Endothelial cell of umbilical vein (primary cell): ENCODE measurements around the gene CH25H. TPM values are rescaled to one million over a fixed set of nuclear protein-coding genes. Genes with fewer than 3 reads are reported as not detected.
A peak's percentile ranks its signal among the peaks of the same experiment; 100 is the strongest.

Experiments used
- BruUV-seq: library from RNA; stranded (reverse); fragments of 400-500 nt; replicated peaks from 2 replicates; lab custom pipeline; 2021; lab: Mats Ljungman, UMichigan
- CTCF ChIA-PET: fragments of 300-600, 350-600 bp; sonication (Branson Sonifier 250); formaldehyde crosslinking; loops from one replicate; lab custom pipeline; 2021; ENCODE audit warnings: antibody characterized with exemption, inconsistent platforms; lab: Charles Lee
- POLR2A ChIA-PET: fragments of 300-600, 350-600 bp; sonication (Branson Sonifier 250); formaldehyde crosslinking; loops from one replicate; lab custom pipeline; 2021; ENCODE audit warnings: antibody characterized with exemption, inconsistent platforms; lab: Charles Lee
- DNase-seq: peaks from one replicate; pipeline ENCODE4 v3.0.0-alpha.2; 2011; ENCODE audit warnings: low read depth, low spot score
- FAIRE-seq: peaks from 2 replicates; lab custom pipeline; 2011; peaks lifted over from hg19 to GRCh38; lab: Jason Lieb, UNC
- H2AFZ ChIP-seq: 2 replicates; pipeline ENCODE4 v1.6.0; 2012; ENCODE audit warnings: low read depth, low read length, control low read depth, inconsistent platforms
- H3K27ac ChIP-seq: 2 replicates; pipeline ENCODE4 v1.5.1; 2011; ENCODE audit warnings: low read depth, mild to moderate bottlenecking, control low read depth, low read length, moderate library complexity; ENCODE audit not compliant: insufficient read depth
- H3K27me3 ChIP-seq, 2 experiments: 2 replicates each; pipeline versions ENCODE4 v1.6.0 to v1.6.1; 2011; ENCODE audit warnings: low read length in 2 of 2, mixed read lengths in 1 of 2; ENCODE audit not compliant: control insufficient read depth in 2 of 2, insufficient read depth in 2 of 2
- H3K36me3 ChIP-seq, 2 experiments: 2 replicates in 1 of 2; 3 replicates in 1 of 2; pipeline ENCODE4 v1.5.1; 2011; ENCODE audit warnings: low read length in 2 of 2, mild to moderate bottlenecking in 1 of 2, moderate library complexity in 1 of 2; ENCODE audit not compliant: control insufficient read depth in 2 of 2, insufficient read depth in 2 of 2; ENCODE audit errors: extremely low read depth in 1 of 2
- H3K4me1 ChIP-seq: 3 replicates; pipeline ENCODE4 v1.5.1; 2011; ENCODE audit warnings: mild to moderate bottlenecking, low read length; ENCODE audit not compliant: control insufficient read depth, insufficient read depth; ENCODE audit errors: extremely low read depth
- H3K4me2 ChIP-seq: 2 replicates; pipeline ENCODE4 v1.6.1; 2011; ENCODE audit warnings: low read length, control low read depth, mixed read lengths; ENCODE audit not compliant: insufficient read depth
- H3K4me3 ChIP-seq, 3 experiments: fragments of 200-600 bp in 1 of 3; sonication (generic), shearing (Covaris generic) in 1 of 3; replicated peaks in 1 of 3; 2 replicates each; pipeline ENCODE4 v1.5.1; 2011 to 2016; ENCODE audit warnings: control low read depth in 3 of 3, low read length in 3 of 3, mild to moderate bottlenecking in 2 of 3, inconsistent platforms in 1 of 3, low read depth in 1 of 3, moderate library complexity in 1 of 3; ENCODE audit not compliant: insufficient read depth in 1 of 3
- H3K79me2 ChIP-seq: 2 replicates; pipeline ENCODE4 v1.6.0; 2012; ENCODE audit warnings: low read length, inconsistent platforms; ENCODE audit not compliant: control insufficient read depth, insufficient read depth
- H3K9ac ChIP-seq: replicated peaks from 2 replicates; pipeline ENCODE3; 2011; ENCODE audit warnings: low read length, control low read depth; ENCODE audit not compliant: insufficient read depth; ENCODE audit errors: extremely low read depth
- H3K9me1 ChIP-seq: replicated peaks from 3 replicates; pipeline ENCODE4 v1.6.0; 2011; ENCODE audit warnings: mild to moderate bottlenecking, low read length; ENCODE audit not compliant: control insufficient read depth, insufficient read depth; ENCODE audit errors: extremely low read depth
- H3K9me3 ChIP-seq: replicated peaks from 2 replicates; pipeline ENCODE4 v1.5.1; 2012; ENCODE audit warnings: low read length, inconsistent platforms; ENCODE audit not compliant: control insufficient read depth, insufficient read depth
- H4K20me1 ChIP-seq: replicated peaks from 2 replicates; pipeline ENCODE3; 2011; ENCODE audit warnings: mild to moderate bottlenecking, low read length; ENCODE audit not compliant: control insufficient read depth, insufficient read depth; ENCODE audit errors: extremely low read depth
- CTCF ChIP-seq, 2 donors: IDR thresholded peaks; 1 replicate in 1 of 2; 2 replicates in 1 of 2; pipeline ENCODE4 v1.5.1; 2011; ENCODE audit warnings: low read length in 2 of 2, mild to moderate bottlenecking in 2 of 2, moderate library complexity in 2 of 2, control low read depth in 1 of 2, inconsistent platforms in 1 of 2, low read depth in 1 of 2; ENCODE audit not compliant: insufficient read depth in 1 of 2; ENCODE audit errors: extremely low read depth in 1 of 2
- GATA2 ChIP-seq: IDR thresholded peaks from 2 replicates; pipeline ENCODE4 v1.7.0; 2011; ENCODE audit warnings: low read depth, mild to moderate bottlenecking, moderate library complexity, mixed read lengths, low read length; ENCODE audit not compliant: insufficient read length, insufficient read depth
- MAX ChIP-seq: IDR thresholded peaks from 2 replicates; pipeline ENCODE4 v1.6.1; 2011; ENCODE audit not compliant: insufficient read depth, insufficient read length
- dilution Hi-C: fragments of 300-500 bp; cut with MboI; formaldehyde crosslinking; loops from one replicate; pipeline ENCODE4 v1.15.0; 2019; ENCODE audit warnings: low sequenced_read_pairs; ENCODE audit not compliant: extremely low pct_ligation_motif_present
- intact Hi-C: fragments of 100-400 bp; cut with micrococcal nuclease; formaldehyde crosslinking; loops from one replicate; pipeline ENCODE4 v1.10.0; 2022
- polyA plus RNA-seq, 4 experiments: library from polyadenylated mRNA; depleted of rRNA in 3 of 4; stranded (reverse) in 3 of 4; unstranded in 1 of 4; fragments of >200 nt; gene quantifications; 2 replicates each; pipeline versions ENCODE4 v1.2.1 to v1.2.3, GENCODE V29; 2011 to 2012; ENCODE audit warnings: missing spikeins in 1 of 4
- total RNA-seq: library from RNA; stranded (reverse); gene quantifications from 2 replicates; pipeline ENCODE4 v1.2.3, GENCODE V29; 2021

Gene CH25H
- total and polyA plus RNA-seq, 2 donors (not counting 3 experiments of a cell fraction or from before 2014, with no cell fraction given): 0.30 TPM; not detected in 1

GRCh38 chr10:89224739-89225443, 17.8 kb upstream of the CH25H start:
- TF ChIP-seq GATA2 (no peak), CTCF (IDR thresholded peaks at IDR 0.05; ENCODE audit: extremely low read depth in 1 of 2, insufficient read depth in 1 of 2, low read depth in 1 of 2, low read length in 2 of 2) (peak; percentile 42 to 46), MAX (peak; percentile 81)
- Histone ChIP-seq H3K36me3 (no peaks in the 10 kb centered on the region), H2AFZ (peak overlapping the region; percentile 97), H3K27ac (peak overlapping the region; percentile 87), H3K9ac (peak overlapping the region; percentile 78), H3K9me3 (no peaks in the 10 kb centered on the region), H3K4me2 (peak overlapping the region; percentile 68), H3K4me1 (peaks cover 10% of the 10 kb centered on the region), H3K9me1 (no peaks in the 10 kb centered on the region), H3K27me3 (no peaks in the 10 kb centered on the region), H3K79me2 (no peaks in the 10 kb centered on the region), H3K4me3 (peak overlapping the region in 2 of 3 experiments; percentile 0 to 23), H4K20me1 (no peaks in the 10 kb centered on the region)
- ChIA-PET POLR2A (no interaction called here), CTCF (interaction anchor here (0.6 to 2.2 kb wide), 7 partner anchors 9 to 297 kb away, joined by 3 to 7 read pairs (median 4); partner anchors contain the start of gene LIPA)
- FAIRE-seq (peak; percentile 72), DNase-seq (peak; percentile 88)
- intact Hi-C loops: no loop called here
- dilution Hi-C loops: loop anchor here (25.0 kb wide), 1 partner anchor 238 kb away; the partner anchor contains the start of gene FAS
- TSS peak; percentile 70 for BruUV-seq
